ENCODE data around the gene ELFN1. TPM values are rescaled to one million over a fixed set of nuclear protein-coding genes. Genes with fewer than 3 reads are reported as not detected.

Gene ELFN1
- total and polyA plus RNA-seq, 4 donors: 0.43 to 3.5 (median 3.4) TPM

- Histone ChIP-seq H3K4me1 (ENCODE audit: control insufficient read depth in 4 of 4, insufficient read depth in 4 of 4, low read length in 3 of 4) (no peaks in the 10 kb centered on the region), H3K9ac (ENCODE audit: low read depth in 1 of 2, low read length in 2 of 2) (no peak overlapping the region), H3K36me3 (ENCODE audit: control insufficient read depth in 4 of 4, insufficient read depth in 3 of 4, low read depth in 1 of 4, low read length in 3 of 4) (no peaks in the 10 kb centered on the region), H3K4me3 (ENCODE audit: low read depth in 1 of 3, low read length in 3 of 3) (no peak overlapping the region), H3K9me3 (ENCODE audit: control insufficient read depth in 4 of 4, low read length in 3 of 4) (no peaks in the 10 kb centered on the region), H3K27me3 (ENCODE audit: control insufficient read depth in 4 of 4, insufficient read depth in 4 of 4, low read length in 3 of 4) (no peaks in the 10 kb centered on the region), H3K27ac (ENCODE audit: low read depth in 1 of 2, low read length in 2 of 2) (no peak overlapping the region)
- no peak for TF ChIP-seq FOXA1 (IDR thresholded peaks at IDR 0.05)
- no peak for TF ChIP-seq GABPA (IDR thresholded peaks at IDR 0.05 in 1 of 2, conservative IDR thresholded peaks at IDR 0.05 in 1 of 2)
- TF ChIP-seq NR2F2 (IDR thresholded peaks at IDR 0.05): no peak
- no peak for TF ChIP-seq HNF4A (conservative IDR thresholded peaks at IDR 0.05)
- no peak for TF ChIP-seq JUND (IDR thresholded peaks at IDR 0.05)
- TF ChIP-seq EGR1 (IDR thresholded peaks at IDR 0.05; ENCODE audit: low read depth in 2 of 2): no peak
- TF ChIP-seq FOXA2 (IDR thresholded peaks at IDR 0.05): no peak
- TF ChIP-seq RAD21 (IDR thresholded peaks at IDR 0.05): no peak
- no peak for TF ChIP-seq CTCF (IDR thresholded peaks at IDR 0.05; ENCODE audit: low read depth, low read length, missing input control)
- TF ChIP-seq REST (IDR thresholded peaks at IDR 0.05): no peak
- 80% methylated on average over 13 of the region's 13 CpGs for WGBS
- no peak for DNase-seq (ENCODE audit: low spot score)
Measured at GRCh38 chr7:1651031-1651446, 19.0 kb upstream of the ELFN1 start.

- 87% methylated on average over 6 of the region's 6 CpGs for WGBS
- Histone ChIP-seq H3K9ac (ENCODE audit: low read depth in 1 of 2, low read length in 2 of 2) (no peak overlapping the region), H3K4me1 (ENCODE audit: control insufficient read depth in 4 of 4, insufficient read depth in 4 of 4, low read length in 3 of 4) (no peaks in the 10 kb centered on the region), H3K9me3 (ENCODE audit: control insufficient read depth in 4 of 4, low read length in 3 of 4) (no peaks in the 10 kb centered on the region), H3K27ac (ENCODE audit: low read depth in 1 of 2, low read length in 2 of 2) (no peak overlapping the region), H3K36me3 (ENCODE audit: control insufficient read depth in 4 of 4, insufficient read depth in 3 of 4, low read depth in 1 of 4, low read length in 3 of 4) (no peaks in the 10 kb centered on the region), H3K27me3 (ENCODE audit: control insufficient read depth in 4 of 4, insufficient read depth in 4 of 4, low read length in 3 of 4) (peaks cover 0 to 2% (median 0%) of the 10 kb centered on the region in 4 donors), H3K4me3 (ENCODE audit: low read depth in 1 of 3, low read length in 3 of 3) (no peak overlapping the region)
- TF ChIP-seq YY1 (IDR thresholded peaks at IDR 0.05): no peak
- TF ChIP-seq FOXA1 (IDR thresholded peaks at IDR 0.05): no peak
- no peak for TF ChIP-seq EGR1 (IDR thresholded peaks at IDR 0.05; ENCODE audit: low read depth in 2 of 2)
- TF ChIP-seq MAX (IDR thresholded peaks at IDR 0.05): no peak
- TF ChIP-seq ZBTB33 (IDR thresholded peaks at IDR 0.05): no peak
- no peak for DNase-seq (ENCODE audit: low spot score)
Measured at GRCh38 chr7:1651891-1652290, 18.2 kb upstream of the ELFN1 start.
